Measurements from ENCODE around the gene KIF4A.

Gene KIF4A

GRCh38 chrX:70453024-70453618 lies 163.2 kb downstream of the KIF4A start:
- no peak for TF ChIP-seq CTCF (IDR thresholded peaks at IDR 0.05; ENCODE audit: low read depth, low read length)
- TF ChIP-seq EZH2phosphoT487 (IDR thresholded peaks at IDR 0.05; ENCODE audit: low read depth) = no peak
- Histone ChIP-seq H3K36me3 (replicated peaks; ENCODE audit: low read depth, low read length) (peaks cover 5% of the 10 kb centered on the region), H3K79me2 (ENCODE audit: low read length) (no peaks in the 10 kb centered on the region), H2AFZ (ENCODE audit: low read depth, low read length) (no peak overlapping the region), H3K27me3 (ENCODE audit: low read depth, low read length) (no peaks in the 10 kb centered on the region), H4K20me1 (ENCODE audit: insufficient read depth, low read length) (peaks cover 9% of the 10 kb centered on the region; the same call in 1 of the 2 replicates), H3K4me1 (ENCODE audit: low read length) (peaks cover 33% of the 10 kb centered on the region), H3K9ac (ENCODE audit: low read length) (peak overlapping the region; percentile 63), H3K4me2 (ENCODE audit: low read length) (peak overlapping the region; percentile 91), H3K27ac (ENCODE audit: low read length) (no peak overlapping the region), H3K9me3 (ENCODE audit: insufficient read depth, low read length) (no peaks in the 10 kb centered on the region), H3K4me3 (ENCODE audit: low read length) (peak overlapping the region; percentile 82)

- H3K36me3 ChIP-seq (replicated peaks; ENCODE audit: low read depth, low read length) = peaks cover 5% of the 10 kb centered on the region
- H3K27me3 ChIP-seq (ENCODE audit: low read depth, low read length) = no peaks in the 10 kb centered on the region
- peak overlapping the region; percentile 87 for H3K4me3 ChIP-seq (ENCODE audit: low read length)
- no peaks in the 10 kb centered on the region for H3K9me3 ChIP-seq (ENCODE audit: insufficient read depth, low read length)
- H3K79me2 ChIP-seq (ENCODE audit: low read length) = no peaks in the 10 kb centered on the region
- TF ChIP-seq EZH2phosphoT487 (IDR thresholded peaks at IDR 0.05; ENCODE audit: low read depth) = no peak
- TF ChIP-seq CTCF (IDR thresholded peaks at IDR 0.05; ENCODE audit: low read depth, low read length) = peak; percentile 86
- H3K4me2 ChIP-seq (ENCODE audit: low read length) = peak overlapping the region; percentile 99
- peak overlapping the region; percentile 94 for H3K9ac ChIP-seq (ENCODE audit: low read length)
- H2AFZ ChIP-seq (ENCODE audit: low read depth, low read length) = peak overlapping the region; percentile 49; the same call in 1 of the 2 replicates
- H3K27ac ChIP-seq (ENCODE audit: low read length) = peak overlapping the region; percentile 65
- peaks cover 33% of the 10 kb centered on the region for H3K4me1 ChIP-seq (ENCODE audit: low read length)
- H4K20me1 ChIP-seq (ENCODE audit: insufficient read depth, low read length) = peaks cover 9% of the 10 kb centered on the region; the same call in 1 of the 2 replicates
These were observed 164.8 kb downstream of the KIF4A start for GRCh38 chrX:70454441-70455365.

GRCh38 chrX:70455366-70456202 lies 165.7 kb downstream of the KIF4A start:
- Histone ChIP-seq H3K79me2 (ENCODE audit: low read length) (no peaks in the 10 kb centered on the region), H3K4me3 (ENCODE audit: low read length) (peak overlapping the region; percentile 87), H3K4me2 (ENCODE audit: low read length) (peak overlapping the region; percentile 99), H3K27me3 (ENCODE audit: low read depth, low read length) (no peaks in the 10 kb centered on the region), H3K36me3 (replicated peaks; ENCODE audit: low read depth, low read length) (peaks cover 5% of the 10 kb centered on the region), H3K9ac (ENCODE audit: low read length) (peak overlapping the region; percentile 94), H2AFZ (ENCODE audit: low read depth, low read length) (peak overlapping the region; percentile 49; the same call in 1 of the 2 replicates), H3K4me1 (ENCODE audit: low read length) (peaks cover 33% of the 10 kb centered on the region), H3K27ac (ENCODE audit: low read length) (peak overlapping the region; percentile 65), H3K9me3 (ENCODE audit: insufficient read depth, low read length) (no peaks in the 10 kb centered on the region), H4K20me1 (ENCODE audit: insufficient read depth, low read length) (peaks cover 9% of the 10 kb centered on the region; the same call in 1 of the 2 replicates)
- TF ChIP-seq CTCF (IDR thresholded peaks at IDR 0.05; ENCODE audit: low read depth, low read length) (no peak), EZH2phosphoT487 (IDR thresholded peaks at IDR 0.05; ENCODE audit: low read depth) (no peak)
